Lower leg skin (tissue), 4 donors: Measurements from ENCODE around the gene FZD10. TPM values are rescaled to one million over a fixed set of nuclear protein-coding genes. Genes with fewer than 3 reads are reported as not detected.

ENCODE experiments used
- DNase-seq, 2 donors: peaks; one replicate each; pipeline ENCODE4 v3.0.0-alpha.2; 2019; ENCODE audit warnings: low spot score in 2 of 2
- H3K4me3 ChIP-seq: fragments of 200-600 bp; sonication (generic); 2 replicates; pipeline ENCODE4 v1.5.1; 2017; ENCODE audit warnings: mild to moderate bottlenecking, low read depth; ENCODE audit not compliant: poor library complexity, severe bottlenecking
- CTCF ChIP-seq, 3 donors: fragments of 450-650 bp; IDR thresholded peaks; one replicate each; pipeline ENCODE4 v1.5.1; 2016; ENCODE audit warnings: antibody characterized with exemption in 3 of 3, mild to moderate bottlenecking in 3 of 3, moderate library complexity in 2 of 3
- POLR2A ChIP-seq, 2 donors: fragments of 450-650 bp; IDR thresholded peaks; one replicate each; pipeline ENCODE4 v1.6.1; 2016 to 2017; ENCODE audit warnings: antibody characterized with exemption in 2 of 2, mild to moderate bottlenecking in 1 of 2, moderate library complexity in 1 of 2
- WGBS, 2 donors: methylation state at CpG; one replicate each; pipeline ENCODE4 v1.1.5; 2018; 5-methylcytosine and 5-hydroxymethylcytosine counted together
- intact Hi-C: fragments of 100-400 bp; cut with DNase I; formaldehyde crosslinking; loops from one replicate; pipeline ENCODE4 v1.15.0; 2023; ENCODE audit warnings: low total_unique reads
- total RNA-seq, 4 donors: library from RNA; depleted of rRNA; stranded (reverse); fragments of >200 nt; gene quantifications; one replicate each; pipeline ENCODE4 v1.1.0, GENCODE V29; 2016

Gene FZD10
- total RNA-seq, 4 donors from 2014 or later = 11.0 to 33.2 (median 19.3) TPM

- no peak for DNase-seq
- TF ChIP-seq POLR2A (IDR thresholded peaks at IDR 0.05) = no peak
- no peak for TF ChIP-seq CTCF (IDR thresholded peaks at IDR 0.05)
- H3K4me3 ChIP-seq = no peak overlapping the region
- WGBS, 2 donors = 95 to 98% methylated on average over 4 of the region's 4 CpGs
- intact Hi-C loops = no loop called here
These were observed 38.2 kb upstream of the FZD10 start for GRCh38 chr12:130124106-130124505.

- WGBS, 2 donors = 63 to 76% methylated on average over 15 of the region's 15 CpGs
- no peak for DNase-seq
- H3K4me3 ChIP-seq = no peak overlapping the region
- intact Hi-C loops = no loop called here
- TF ChIP-seq CTCF (IDR thresholded peaks at IDR 0.05) (no peak), POLR2A (IDR thresholded peaks at IDR 0.05) (no peak)
These were observed 37.5 kb upstream of the FZD10 start for GRCh38 chr12:130124605-130125244.

- 24 to 35% methylated on average over 6 to 13 of the region's 13 CpGs for WGBS, 2 donors
- no peak overlapping the region for H3K4me3 ChIP-seq
These were observed 36.2 kb upstream of the FZD10 start for GRCh38 chr12:130126023-130126432.

DNA sequence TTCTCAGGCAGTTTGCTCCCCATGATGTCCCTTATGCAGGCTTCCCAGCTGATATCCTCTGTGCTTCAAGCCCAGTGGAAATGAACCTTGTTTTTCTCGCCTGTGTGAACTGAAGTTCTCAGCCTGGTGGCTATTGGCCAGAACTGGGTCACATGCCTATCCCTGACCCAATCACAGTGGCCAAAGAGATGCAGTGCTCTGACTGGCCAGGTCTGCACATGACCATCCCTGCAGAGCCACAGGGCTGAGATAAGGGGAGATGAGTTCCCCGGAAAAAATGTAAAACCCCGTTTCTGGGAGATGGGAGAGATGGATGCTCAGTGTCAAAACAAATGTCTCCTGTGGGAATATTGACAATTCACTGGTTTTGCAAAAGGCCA lies 34.7 kb upstream of the FZD10 start:
- peak in 1 of 2 donors; percentile 51 for DNase-seq
- WGBS, 2 donors = 57 to 59% methylated on average over 3 of the region's 3 CpGs
- intact Hi-C loops = no loop called here
- TF ChIP-seq POLR2A (IDR thresholded peaks at IDR 0.05) (no peak), CTCF (IDR thresholded peaks at IDR 0.05) (no peak)
- H3K4me3 ChIP-seq = no peak overlapping the region

More at GRCh38 chr12:130126023-130126432, 36.2 kb upstream of the FZD10 start:
- intact Hi-C loops = no loop called here
- DNase-seq = peak; percentile 49 to 92
- TF ChIP-seq POLR2A (IDR thresholded peaks at IDR 0.05) (no peak), CTCF (IDR thresholded peaks at IDR 0.05) (no peak)

GRCh38 chr12:130127912-130128789 lies 34.1 kb upstream of the FZD10 start:
- TF ChIP-seq POLR2A (IDR thresholded peaks at IDR 0.05) (no peak), CTCF (IDR thresholded peaks at IDR 0.05) (no peak)
- intact Hi-C loops = no loop called here
- H3K4me3 ChIP-seq = no peak overlapping the region
- 30 to 32% methylated on average over 21 of the region's 21 CpGs for WGBS, 2 donors
- peak in 1 of 2 donors; percentile 89 for DNase-seq
